GM23338 (cell line): ENCODE results near the gene TMPRSS11E. TPM values are rescaled to one million over a fixed set of nuclear protein-coding genes. Genes with fewer than 3 reads are reported as not detected.

ENCODE experiments used
- ATAC-seq: fragments of 200-7000 bp; cut with Tn5 transposase; 3 replicates; pipeline ENCODE4 v1.9.1; 2020
- DNase-seq: peaks from one replicate; pipeline ENCODE4 v3.0.0-alpha.2; 2015; ENCODE audit warnings: low spot score
- H2AFZ ChIP-seq: fragments of 200-600 bp; sonication (generic); 2 replicates; pipeline ENCODE4 v1.8.0; 2016; ENCODE audit warnings: antibody characterized with exemption, mild to moderate bottlenecking, moderate library complexity
- H3F3A ChIP-seq: fragments of 200-600 bp; sonication (generic); replicated peaks from 2 replicates; pipeline ENCODE4 v1.8.0; 2017; ENCODE audit warnings: antibody characterized with exemption, mixed run types, low read depth
- H3K27ac ChIP-seq: fragments of 200-600 bp; sonication (generic); 2 replicates; pipeline ENCODE4 v1.6.1; 2016; ENCODE audit warnings: low read depth
- H3K27me3 ChIP-seq: fragments of 200-600 bp; sonication (generic); 2 replicates; pipeline ENCODE4 v1.8.0; 2016; ENCODE audit warnings: mild to moderate bottlenecking, mixed run types, moderate library complexity; ENCODE audit not compliant: insufficient read depth
- H3K36me3 ChIP-seq: fragments of 200-600 bp; sonication (generic); 2 replicates; pipeline ENCODE4 v1.8.0; 2016; ENCODE audit warnings: mild to moderate bottlenecking; ENCODE audit not compliant: insufficient read depth
- H3K4me1 ChIP-seq: fragments of 200-600 bp; sonication (generic); 2 replicates; pipeline ENCODE4 v1.8.0; 2016; ENCODE audit warnings: mild to moderate bottlenecking, moderate library complexity; ENCODE audit not compliant: insufficient read depth
- H3K4me2 ChIP-seq: fragments of 200-600 bp; sonication (generic); 2 replicates; pipeline ENCODE4 v1.7.1; 2017; ENCODE audit warnings: mixed run types
- H3K4me3 ChIP-seq: fragments of 200-600 bp; sonication (generic); 2 replicates; pipeline ENCODE4 v1.6.1; 2016; ENCODE audit warnings: mixed run types
- H3K79me2 ChIP-seq: fragments of 200-600 bp; sonication (generic); replicated peaks from 2 replicates; pipeline ENCODE4 v1.8.0; 2017; ENCODE audit warnings: mild to moderate bottlenecking; ENCODE audit not compliant: insufficient read depth
- H3K9me2 ChIP-seq: fragments of 200-600 bp; sonication (generic); 2 replicates; pipeline ENCODE4 v1.8.0; 2017; ENCODE audit not compliant: insufficient read depth
- H4K20me1 ChIP-seq: fragments of 200-600 bp; sonication (generic); replicated peaks from 2 replicates; pipeline ENCODE4 v1.8.0; 2017; ENCODE audit warnings: mild to moderate bottlenecking; ENCODE audit not compliant: insufficient read depth
- H3K27ac Mint-ChIP-seq: 2 replicates; pipeline ENCODE4 v1.8.0; 2020; ENCODE audit warnings: inconsistent platforms, mild to moderate bottlenecking, moderate library complexity, mixed read lengths
- H3K27me3 Mint-ChIP-seq: 3 replicates; pipeline ENCODE4 v1.8.0; 2022; ENCODE audit warnings: low read depth, mild to moderate bottlenecking, moderate library complexity, mixed read lengths, inconsistent platforms; ENCODE audit not compliant: insufficient read depth, poor library complexity
- H3K36me3 Mint-ChIP-seq: 3 replicates; pipeline ENCODE4 v1.8.0; 2021; ENCODE audit warnings: low read depth, mild to moderate bottlenecking, inconsistent platforms, moderate library complexity, mixed read lengths
- H3K4me1 Mint-ChIP-seq: 3 replicates; pipeline ENCODE4 v1.8.0; 2020; ENCODE audit warnings: mild to moderate bottlenecking, inconsistent platforms, mixed read lengths
- H3K4me3 Mint-ChIP-seq: 3 replicates; pipeline ENCODE4 v1.8.0; 2021; ENCODE audit warnings: moderate library complexity, mild to moderate bottlenecking, inconsistent platforms, mixed read lengths
- H3K9me3 Mint-ChIP-seq: 3 replicates; pipeline ENCODE4 v1.8.0; 2020; ENCODE audit warnings: moderate library complexity, mild to moderate bottlenecking, inconsistent platforms, mixed read lengths
- CREB1 ChIP-seq: fragments of 250-450 bp; sonication (Bioruptor Pico); IDR thresholded peaks from 2 replicates; pipeline ENCODE4 v1.5.0; 2020; ENCODE audit warnings: low read depth, mild to moderate bottlenecking, moderate library complexity
- EZH2 ChIP-seq: fragments of 200-600 bp; sonication (generic); IDR thresholded peaks from one replicate; pipeline ENCODE4 v1.8.0; 2017; ENCODE audit warnings: antibody characterized with exemption, mild to moderate bottlenecking, low read depth; ENCODE audit not compliant: unreplicated experiment
- EZH2phosphoT487 ChIP-seq: fragments of 200-600 bp; sonication (generic); IDR thresholded peaks from one replicate; pipeline ENCODE4 v1.8.1; 2018; ENCODE audit warnings: antibody characterized with exemption; ENCODE audit not compliant: unreplicated experiment
- JUNB ChIP-seq: IDR thresholded peaks from one replicate; pipeline ENCODE4 v1.6.1; 2016; ENCODE audit warnings: antibody characterized with exemption; ENCODE audit not compliant: unreplicated experiment
- NANOG ChIP-seq: IDR thresholded peaks from 2 replicates; pipeline ENCODE4 v1.6.1; 2016; ENCODE audit warnings: antibody characterized with exemption, borderline replicate concordance
- POLR2AphosphoS5 ChIP-seq: IDR thresholded peaks from 2 replicates; pipeline ENCODE4 v1.6.1; 2016; ENCODE audit warnings: antibody characterized with exemption, low read depth
- STAT1 ChIP-seq: IDR thresholded peaks from one replicate; pipeline ENCODE4 v1.6.1; 2016; ENCODE audit warnings: antibody characterized with exemption; ENCODE audit not compliant: unreplicated experiment
- ZNF114 ChIP-seq: fragments of 250-450 bp; sonication (Bioruptor Pico); IDR thresholded peaks from 2 replicates; pipeline ENCODE4 v1.5.0; 2020; ENCODE audit warnings: mild to moderate bottlenecking, moderate library complexity
- ZNF331 ChIP-seq: fragments of 250-450 bp; sonication (Bioruptor Pico); IDR thresholded peaks from 2 replicates; pipeline ENCODE4 v1.5.0; 2020; ENCODE audit warnings: low read depth, mild to moderate bottlenecking, moderate library complexity
- polyA plus RNA-seq: library from polyadenylated mRNA; unstranded; fragments of >200 nt; fragmentation: Nextera tagmentation; extraction: Ambion mirVana; gene quantifications from 2 replicates; pipeline ENCODE4 v1.2.1, GENCODE V29; 2016
- total RNA-seq: library from RNA; depleted of rRNA; stranded (reverse); fragments of >200 nt; shearing (Covaris generic); gene quantifications from 2 replicates; pipeline ENCODE4 v1.2.3, GENCODE V29; 2014
- TF ChIP-seq, protein P1 (sequence below): IDR thresholded peaks from one replicate; pipeline ENCODE4 v1.6.1; 2018; ENCODE audit warnings: antibody characterized with exemption; ENCODE audit not compliant: unreplicated experiment
- TF ChIP-seq, protein P2 (sequence below): IDR thresholded peaks from 2 replicates; pipeline ENCODE4 v1.6.1; 2016; ENCODE audit warnings: antibody characterized with exemption
- TF ChIP-seq, protein P3 (sequence below), 2 experiments: fragments of 200-600 bp in 1 of 2; sonication (generic) in 1 of 2; conservative IDR thresholded peaks; 2 replicates each; pipeline versions ENCODE4 v1.5.1 to v1.6.1; 2016 to 2017; ENCODE audit warnings: antibody characterized with exemption in 2 of 2, low read depth in 2 of 2, mild to moderate bottlenecking in 2 of 2, moderate library complexity in 1 of 2
- TF ChIP-seq, protein P4 (sequence below): fragments of 250-450 bp; sonication (Bioruptor Pico); IDR thresholded peaks from 2 replicates; pipeline ENCODE4 v1.5.0; 2020; ENCODE audit warnings: mild to moderate bottlenecking, moderate library complexity

Gene TMPRSS11E
- total and polyA plus RNA-seq, 2 experiments from 2014 or later, result 0.44 to 1.4 TPM

DNA sequence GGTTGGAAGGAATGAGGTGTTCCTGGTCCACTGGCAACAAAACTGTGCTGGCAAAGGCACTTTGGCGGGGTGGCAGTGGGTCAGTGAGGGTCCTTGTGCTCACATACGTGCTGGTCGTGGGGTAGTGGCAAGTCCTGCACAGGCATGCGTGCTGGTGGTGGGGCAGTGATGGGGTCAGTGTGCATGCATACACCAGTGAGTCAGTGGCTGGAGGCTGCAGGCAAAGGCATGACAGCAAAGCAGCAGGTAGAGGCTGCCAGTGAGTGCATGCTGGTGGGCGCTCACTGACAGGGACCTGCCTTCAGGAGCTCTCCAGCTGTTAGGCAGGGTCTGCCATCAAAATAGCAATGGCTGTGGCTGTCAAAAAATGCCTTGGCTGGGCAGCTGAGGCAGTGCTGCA lies 42.1 kb downstream of the TMPRSS11E start:
- peaks cover 16% of the 10 kb centered on the region; the same call in 2 of the 3 replicates for H3K36me3 Mint-ChIP-seq
- Histone ChIP-seq H3K9me2 (peaks cover 9% of the 10 kb centered on the region; the same call in 1 of the 2 replicates), H2AFZ (no peak overlapping the region), H4K20me1 (no peaks in the 10 kb centered on the region), H3K36me3 (no peaks in the 10 kb centered on the region), H3K4me3 (no peak overlapping the region), H3K4me1 (0 out of 2 replicates have a peak, but pooled peaks cover under 1% of the 10 kb centered on the region), H3K4me2 (no peak overlapping the region), H3K79me2 (no peaks in the 10 kb centered on the region), H3K27ac (no peak overlapping the region), H3K27me3 (no peaks in the 10 kb centered on the region), H3F3A (no peaks in the 10 kb centered on the region)
- peaks cover 8% of the 10 kb centered on the region for H3K9me3 Mint-ChIP-seq
- DNase-seq (no peak), ATAC-seq (no peak)
- no peak for TF ChIP-seq JUNB
- TF ChIP-seq, protein P1, sequence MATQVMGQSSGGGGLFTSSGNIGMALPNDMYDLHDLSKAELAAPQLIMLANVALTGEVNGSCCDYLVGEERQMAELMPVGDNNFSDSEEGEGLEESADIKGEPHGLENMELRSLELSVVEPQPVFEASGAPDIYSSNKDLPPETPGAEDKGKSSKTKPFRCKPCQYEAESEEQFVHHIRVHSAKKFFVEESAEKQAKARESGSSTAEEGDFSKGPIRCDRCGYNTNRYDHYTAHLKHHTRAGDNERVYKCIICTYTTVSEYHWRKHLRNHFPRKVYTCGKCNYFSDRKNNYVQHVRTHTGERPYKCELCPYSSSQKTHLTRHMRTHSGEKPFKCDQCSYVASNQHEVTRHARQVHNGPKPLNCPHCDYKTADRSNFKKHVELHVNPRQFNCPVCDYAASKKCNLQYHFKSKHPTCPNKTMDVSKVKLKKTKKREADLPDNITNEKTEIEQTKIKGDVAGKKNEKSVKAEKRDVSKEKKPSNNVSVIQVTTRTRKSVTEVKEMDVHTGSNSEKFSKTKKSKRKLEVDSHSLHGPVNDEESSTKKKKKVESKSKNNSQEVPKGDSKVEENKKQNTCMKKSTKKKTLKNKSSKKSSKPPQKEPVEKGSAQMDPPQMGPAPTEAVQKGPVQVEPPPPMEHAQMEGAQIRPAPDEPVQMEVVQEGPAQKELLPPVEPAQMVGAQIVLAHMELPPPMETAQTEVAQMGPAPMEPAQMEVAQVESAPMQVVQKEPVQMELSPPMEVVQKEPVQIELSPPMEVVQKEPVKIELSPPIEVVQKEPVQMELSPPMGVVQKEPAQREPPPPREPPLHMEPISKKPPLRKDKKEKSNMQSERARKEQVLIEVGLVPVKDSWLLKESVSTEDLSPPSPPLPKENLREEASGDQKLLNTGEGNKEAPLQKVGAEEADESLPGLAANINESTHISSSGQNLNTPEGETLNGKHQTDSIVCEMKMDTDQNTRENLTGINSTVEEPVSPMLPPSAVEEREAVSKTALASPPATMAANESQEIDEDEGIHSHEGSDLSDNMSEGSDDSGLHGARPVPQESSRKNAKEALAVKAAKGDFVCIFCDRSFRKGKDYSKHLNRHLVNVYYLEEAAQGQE, result no peak
- TF ChIP-seq POLR2AphosphoS5, result no peak
- no peak for TF ChIP-seq ZNF114
- TF ChIP-seq, protein P2, sequence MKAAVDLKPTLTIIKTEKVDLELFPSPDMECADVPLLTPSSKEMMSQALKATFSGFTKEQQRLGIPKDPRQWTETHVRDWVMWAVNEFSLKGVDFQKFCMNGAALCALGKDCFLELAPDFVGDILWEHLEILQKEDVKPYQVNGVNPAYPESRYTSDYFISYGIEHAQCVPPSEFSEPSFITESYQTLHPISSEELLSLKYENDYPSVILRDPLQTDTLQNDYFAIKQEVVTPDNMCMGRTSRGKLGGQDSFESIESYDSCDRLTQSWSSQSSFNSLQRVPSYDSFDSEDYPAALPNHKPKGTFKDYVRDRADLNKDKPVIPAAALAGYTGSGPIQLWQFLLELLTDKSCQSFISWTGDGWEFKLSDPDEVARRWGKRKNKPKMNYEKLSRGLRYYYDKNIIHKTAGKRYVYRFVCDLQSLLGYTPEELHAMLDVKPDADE, result no peak
- TF ChIP-seq STAT1, result no peak
- TF ChIP-seq ZNF331 (CRISPR knock-in tag), result no peak
- no peak for TF ChIP-seq CREB1 (CRISPR knock-in tag)
- TF ChIP-seq EZH2, result no peak
- TF ChIP-seq, protein P3, sequence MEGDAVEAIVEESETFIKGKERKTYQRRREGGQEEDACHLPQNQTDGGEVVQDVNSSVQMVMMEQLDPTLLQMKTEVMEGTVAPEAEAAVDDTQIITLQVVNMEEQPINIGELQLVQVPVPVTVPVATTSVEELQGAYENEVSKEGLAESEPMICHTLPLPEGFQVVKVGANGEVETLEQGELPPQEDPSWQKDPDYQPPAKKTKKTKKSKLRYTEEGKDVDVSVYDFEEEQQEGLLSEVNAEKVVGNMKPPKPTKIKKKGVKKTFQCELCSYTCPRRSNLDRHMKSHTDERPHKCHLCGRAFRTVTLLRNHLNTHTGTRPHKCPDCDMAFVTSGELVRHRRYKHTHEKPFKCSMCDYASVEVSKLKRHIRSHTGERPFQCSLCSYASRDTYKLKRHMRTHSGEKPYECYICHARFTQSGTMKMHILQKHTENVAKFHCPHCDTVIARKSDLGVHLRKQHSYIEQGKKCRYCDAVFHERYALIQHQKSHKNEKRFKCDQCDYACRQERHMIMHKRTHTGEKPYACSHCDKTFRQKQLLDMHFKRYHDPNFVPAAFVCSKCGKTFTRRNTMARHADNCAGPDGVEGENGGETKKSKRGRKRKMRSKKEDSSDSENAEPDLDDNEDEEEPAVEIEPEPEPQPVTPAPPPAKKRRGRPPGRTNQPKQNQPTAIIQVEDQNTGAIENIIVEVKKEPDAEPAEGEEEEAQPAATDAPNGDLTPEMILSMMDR (conservative IDR thresholded peaks at IDR 0.05; ENCODE audit: low read depth in 2 of 2), result no peak
- no peak for TF ChIP-seq EZH2phosphoT487
- TF ChIP-seq NANOG, result no peak
- TF ChIP-seq, protein P4, sequence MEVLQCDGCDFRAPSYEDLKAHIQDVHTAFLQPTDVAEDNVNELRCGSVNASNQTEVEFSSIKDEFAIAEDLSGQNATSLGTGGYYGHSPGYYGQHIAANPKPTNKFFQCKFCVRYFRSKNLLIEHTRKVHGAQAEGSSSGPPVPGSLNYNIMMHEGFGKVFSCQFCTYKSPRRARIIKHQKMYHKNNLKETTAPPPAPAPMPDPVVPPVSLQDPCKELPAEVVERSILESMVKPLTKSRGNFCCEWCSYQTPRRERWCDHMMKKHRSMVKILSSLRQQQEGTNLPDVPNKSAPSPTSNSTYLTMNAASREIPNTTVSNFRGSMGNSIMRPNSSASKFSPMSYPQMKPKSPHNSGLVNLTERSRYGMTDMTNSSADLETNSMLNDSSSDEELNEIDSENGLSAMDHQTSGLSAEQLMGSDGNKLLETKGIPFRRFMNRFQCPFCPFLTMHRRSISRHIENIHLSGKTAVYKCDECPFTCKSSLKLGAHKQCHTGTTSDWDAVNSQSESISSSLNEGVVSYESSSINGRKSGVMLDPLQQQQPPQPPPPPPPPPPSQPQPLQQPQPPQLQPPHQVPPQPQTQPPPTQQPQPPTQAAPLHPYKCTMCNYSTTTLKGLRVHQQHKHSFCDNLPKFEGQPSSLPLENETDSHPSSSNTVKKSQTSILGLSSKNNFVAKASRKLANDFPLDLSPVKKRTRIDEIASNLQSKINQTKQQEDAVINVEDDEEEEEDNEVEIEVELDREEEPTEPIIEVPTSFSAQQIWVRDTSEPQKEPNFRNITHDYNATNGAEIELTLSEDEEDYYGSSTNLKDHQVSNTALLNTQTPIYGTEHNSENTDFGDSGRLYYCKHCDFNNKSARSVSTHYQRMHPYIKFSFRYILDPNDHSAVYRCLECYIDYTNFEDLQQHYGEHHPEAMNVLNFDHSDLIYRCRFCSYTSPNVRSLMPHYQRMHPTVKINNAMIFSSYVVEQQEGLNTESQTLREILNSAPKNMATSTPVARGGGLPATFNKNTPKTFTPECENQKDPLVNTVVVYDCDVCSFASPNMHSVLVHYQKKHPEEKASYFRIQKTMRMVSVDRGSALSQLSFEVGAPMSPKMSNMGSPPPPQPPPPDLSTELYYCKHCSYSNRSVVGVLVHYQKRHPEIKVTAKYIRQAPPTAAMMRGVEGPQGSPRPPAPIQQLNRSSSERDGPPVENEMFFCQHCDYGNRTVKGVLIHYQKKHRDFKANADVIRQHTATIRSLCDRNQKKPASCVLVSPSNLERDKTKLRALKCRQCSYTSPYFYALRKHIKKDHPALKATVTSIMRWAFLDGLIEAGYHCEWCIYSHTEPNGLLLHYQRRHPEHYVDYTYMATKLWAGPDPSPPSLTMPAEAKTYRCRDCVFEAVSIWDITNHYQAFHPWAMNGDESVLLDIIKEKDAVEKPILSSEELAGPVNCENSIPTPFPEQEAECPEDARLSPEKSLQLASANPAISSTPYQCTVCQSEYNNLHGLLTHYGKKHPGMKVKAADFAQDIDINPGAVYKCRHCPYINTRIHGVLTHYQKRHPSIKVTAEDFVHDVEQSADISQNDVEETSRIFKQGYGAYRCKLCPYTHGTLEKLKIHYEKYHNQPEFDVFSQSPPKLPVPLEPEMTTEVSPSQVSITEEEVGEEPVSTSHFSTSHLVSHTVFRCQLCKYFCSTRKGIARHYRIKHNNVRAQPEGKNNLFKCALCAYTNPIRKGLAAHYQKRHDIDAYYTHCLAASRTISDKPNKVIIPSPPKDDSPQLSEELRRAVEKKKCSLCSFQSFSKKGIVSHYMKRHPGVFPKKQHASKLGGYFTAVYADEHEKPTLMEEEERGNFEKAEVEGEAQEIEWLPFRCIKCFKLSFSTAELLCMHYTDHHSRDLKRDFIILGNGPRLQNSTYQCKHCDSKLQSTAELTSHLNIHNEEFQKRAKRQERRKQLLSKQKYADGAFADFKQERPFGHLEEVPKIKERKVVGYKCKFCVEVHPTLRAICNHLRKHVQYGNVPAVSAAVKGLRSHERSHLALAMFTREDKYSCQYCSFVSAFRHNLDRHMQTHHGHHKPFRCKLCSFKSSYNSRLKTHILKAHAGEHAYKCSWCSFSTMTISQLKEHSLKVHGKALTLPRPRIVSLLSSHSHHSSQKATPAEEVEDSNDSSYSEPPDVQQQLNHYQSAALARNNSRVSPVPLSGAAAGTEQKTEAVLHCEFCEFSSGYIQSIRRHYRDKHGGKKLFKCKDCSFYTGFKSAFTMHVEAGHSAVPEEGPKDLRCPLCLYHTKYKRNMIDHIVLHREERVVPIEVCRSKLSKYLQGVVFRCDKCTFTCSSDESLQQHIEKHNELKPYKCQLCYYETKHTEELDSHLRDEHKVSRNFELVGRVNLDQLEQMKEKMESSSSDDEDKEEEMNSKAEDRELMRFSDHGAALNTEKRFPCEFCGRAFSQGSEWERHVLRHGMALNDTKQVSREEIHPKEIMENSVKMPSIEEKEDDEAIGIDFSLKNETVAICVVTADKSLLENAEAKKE (CRISPR knock-in tag), result no peak
- H3K27me3 Mint-ChIP-seq, result peaks cover 5% of the 10 kb centered on the region
- H3K4me3 Mint-ChIP-seq, result no peak overlapping the region
- H3K4me1 Mint-ChIP-seq, result no peaks in the 10 kb centered on the region; the same call in 2 of the 3 replicates
- no peak overlapping the region for H3K27ac Mint-ChIP-seq
